Spleen (tissue), 7 donors: ENCODE measurements around the gene PLEKHG1.

Experiments
- CTCF ChIP-seq, 11 experiments: fragments of 200-600 bp in 7 of 11; fragments of 450-650 bp in 4 of 11; sonication (generic) in 4 of 11; IDR thresholded peaks in 8 of 11; conservative IDR thresholded peaks in 3 of 11; 1 replicate in 7 of 11; 2 replicates in 4 of 11; pipeline versions ENCODE4 v1.4.0 to v1.8.0; 2016 to 2021; ENCODE audit warnings: antibody characterized with exemption in 11 of 11, inconsistent platforms in 4 of 11, mild to moderate bottlenecking in 1 of 11
- POLR2A ChIP-seq, 3 donors: fragments of 450-650 bp; IDR thresholded peaks; one replicate each; pipeline ENCODE4 v1.5.1; 2017; ENCODE audit warnings: antibody characterized with exemption in 3 of 3, mild to moderate bottlenecking in 1 of 3
- POLR2AphosphoS5 ChIP-seq, 3 donors: sonication (generic); formaldehyde crosslinking; IDR thresholded peaks; one replicate each; pipeline ENCODE4 v1.5.1; 2017; ENCODE audit warnings: antibody characterized with exemption in 3 of 3
- donor health status: DM: no; HTN: no; CAD: no; lungs with moderate emphysema.
- donor health status: DM: no; HTN: no; CAD: no.
- donor health status: DM: no; HTN: no; CAD: no.

- TF ChIP-seq CTCF (IDR thresholded peaks at IDR 0.05 in 8 of 11, conservative IDR thresholded peaks at IDR 0.05 in 3 of 11) (no peak), POLR2A (IDR thresholded peaks at IDR 0.05) (no peak), POLR2AphosphoS5 (IDR thresholded peaks at IDR 0.05) (no peak)
These were observed 6.5 kb downstream of the PLEKHG1 start for GRCh38 chr6:150606168-150606591.
